Uterus (tissue), 2 donors: ENCODE measurements around the gene ZW10.

Experiments used
- CTCF ChIP-seq, 4 experiments: fragments of 200-600 bp in 2 of 4; fragments of 450-650 bp in 2 of 4; sonication (generic) in 2 of 4; IDR thresholded peaks; one replicate each; pipeline ENCODE4 v1.5.1; 2016 to 2019; ENCODE audit warnings: antibody characterized with exemption in 4 of 4, mild to moderate bottlenecking in 2 of 4, moderate library complexity in 1 of 4
- POLR2A ChIP-seq, 2 donors: fragments of 450-650 bp; IDR thresholded peaks; one replicate each; pipeline ENCODE4 v1.6.1; 2016; ENCODE audit warnings: antibody characterized with exemption in 2 of 2, mild to moderate bottlenecking in 1 of 2, moderate library complexity in 1 of 2

GRCh38 chr11:113728814-113729213 is 44.7 kb downstream of the ZW10 start:
- no peak for TF ChIP-seq CTCF (IDR thresholded peaks at IDR 0.05)
- no peak for TF ChIP-seq POLR2A (IDR thresholded peaks at IDR 0.05)
